Stimulated activated CD4-positive, alpha-beta T cell treated with anti-CD3 and anti-CD28 coated beads, Interleukin-12 subunit alpha, Interleukin-12 subunit beta, amount 100 ng/mL, for 4 hours (primary cell): ENCODE data around the gene MICAL2.

Source experiments
- DNase-seq: peaks from one replicate; pipeline ENCODE4 v3.0.0-alpha.2; 2020

MICAL2 gene

DNA sequence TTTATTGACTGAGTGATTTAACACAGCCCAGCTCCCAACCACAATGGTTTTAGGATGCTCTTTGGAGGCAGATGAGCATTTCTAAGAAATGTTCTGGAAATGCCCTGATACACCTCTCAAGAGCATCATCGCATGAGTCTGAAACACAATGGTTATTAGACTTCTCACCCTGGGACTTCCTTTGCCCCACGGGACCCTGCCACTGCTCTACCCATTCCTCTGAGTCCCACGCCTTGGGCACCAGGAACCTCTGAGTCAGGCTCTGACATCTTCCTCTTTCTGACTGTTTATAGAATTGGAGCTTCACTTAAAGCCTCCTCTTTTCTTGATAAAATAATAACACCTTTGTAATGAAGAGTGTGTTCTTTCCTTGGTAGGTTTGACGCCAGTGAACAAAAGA is 181.4 kb downstream of the MICAL2 start:
- DNase-seq, result no peak

DNA sequence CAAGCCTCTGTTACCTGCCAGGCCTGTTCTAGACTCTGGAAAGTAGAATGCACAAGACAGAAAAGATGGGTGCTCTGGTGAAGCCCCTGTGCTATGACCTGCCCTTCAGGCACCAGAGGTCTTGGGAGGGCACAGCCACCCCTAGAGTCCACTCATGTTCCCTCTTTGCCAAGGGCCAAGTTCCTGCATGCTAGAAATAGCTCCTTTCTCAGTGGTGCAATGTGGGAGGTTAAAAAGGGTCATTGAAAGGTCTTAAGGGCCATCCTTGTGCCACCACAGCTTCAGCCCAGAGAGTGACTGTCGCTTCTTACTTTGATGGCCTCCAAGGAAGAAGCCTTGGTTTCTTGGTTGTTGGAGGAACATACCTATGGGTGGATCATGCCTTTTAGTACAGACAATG is 182.4 kb downstream of the MICAL2 start:
- no peak for DNase-seq

DNA sequence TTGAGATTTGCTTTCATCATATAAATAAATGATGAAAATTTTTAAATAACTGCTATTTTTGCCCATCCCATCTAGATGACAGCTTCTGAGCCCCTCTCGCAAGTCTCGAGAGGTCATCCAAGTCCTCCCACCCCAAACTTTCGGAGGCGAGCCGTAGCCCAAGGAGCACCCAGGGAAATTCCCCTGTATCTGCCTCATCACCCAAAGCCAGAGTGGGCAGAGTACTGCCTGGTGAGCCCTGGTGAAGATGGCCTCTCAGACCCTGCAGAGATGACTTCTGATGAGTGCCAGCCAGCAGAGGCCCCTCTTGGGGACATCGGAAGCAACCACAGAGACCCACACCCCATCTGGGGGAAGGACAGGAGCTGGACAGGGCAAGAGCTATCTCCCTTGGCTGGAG is 183.1 kb downstream of the MICAL2 start:
- no peak for DNase-seq

DNA sequence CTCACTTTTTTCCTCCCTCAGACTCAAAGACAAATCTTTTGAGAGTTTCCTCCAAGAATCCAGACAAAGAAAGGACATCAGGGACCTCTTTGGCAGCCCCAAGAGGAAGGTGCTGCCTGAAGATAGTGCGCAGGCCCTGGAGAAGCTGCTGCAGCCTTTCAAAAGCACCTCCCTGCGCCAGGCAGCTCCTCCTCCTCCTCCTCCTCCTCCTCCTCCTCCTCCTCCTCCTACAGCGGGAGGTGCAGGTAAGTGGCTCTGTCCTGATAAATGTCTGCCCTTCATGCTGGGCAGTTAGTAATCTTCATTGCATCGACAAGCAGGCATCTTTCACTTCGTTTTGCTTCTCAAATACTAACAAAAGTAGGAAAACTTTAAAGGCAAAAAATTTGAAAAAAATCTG is 184.2 kb downstream of the MICAL2 start:
- DNase-seq, result no peak

DNA sequence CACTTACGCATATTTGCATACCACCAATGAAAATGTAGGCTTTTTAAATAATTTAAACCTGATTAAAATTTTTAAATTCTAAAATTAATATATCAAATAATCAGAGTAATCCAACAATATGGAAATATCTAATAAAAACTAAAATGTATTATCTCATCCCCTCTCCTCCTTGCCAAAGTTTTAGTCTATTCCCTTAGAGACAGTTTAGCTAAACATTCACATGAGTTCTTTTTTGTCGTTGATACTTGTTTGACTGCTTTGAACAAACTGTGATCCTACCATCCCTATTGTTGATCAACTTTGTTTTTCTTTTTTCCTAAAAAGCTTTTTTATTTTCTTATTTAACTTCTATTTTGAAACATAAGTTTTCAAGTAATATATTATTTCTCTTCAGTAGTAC is 185.6 kb downstream of the MICAL2 start:
- no peak for DNase-seq

DNA sequence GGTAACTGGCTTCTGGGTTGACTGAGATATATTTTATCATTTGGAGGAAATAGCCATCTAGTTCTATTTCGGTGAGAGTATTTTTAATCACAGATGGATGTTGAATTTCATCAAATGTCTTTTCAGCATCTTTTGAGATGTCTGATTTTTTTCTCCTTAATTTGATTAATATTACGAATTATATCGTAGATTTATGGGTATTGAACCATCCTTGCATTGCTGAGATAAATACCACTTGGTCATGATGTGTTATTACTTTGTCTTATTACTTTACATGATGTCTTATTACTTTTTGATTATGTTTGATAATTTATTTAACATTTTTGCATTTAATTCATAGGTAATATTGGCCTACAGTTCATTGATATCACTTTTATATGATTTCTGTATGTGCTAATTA is 188.2 kb downstream of the MICAL2 start:
- DNase-seq, result no peak

DNA sequence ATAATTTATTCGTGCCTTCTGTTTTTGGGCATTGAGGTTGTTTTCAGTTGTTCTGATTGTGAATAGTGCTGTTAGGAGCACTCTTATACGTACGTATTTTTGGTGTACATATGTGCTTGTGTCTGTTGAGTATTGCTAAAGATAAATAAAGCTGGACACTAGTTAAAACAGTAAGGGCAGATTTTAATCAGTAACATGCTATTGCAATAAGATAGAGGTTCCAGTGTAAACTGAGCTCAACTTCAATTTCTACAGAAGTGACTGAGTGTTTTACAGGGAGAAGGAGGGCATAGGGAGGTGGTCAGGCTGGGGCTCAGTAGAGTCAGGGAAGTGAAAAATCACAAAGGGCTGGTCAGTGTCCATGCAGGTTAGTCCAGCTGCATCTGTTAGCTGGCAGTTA is 191.0 kb downstream of the MICAL2 start:
- DNase-seq, result no peak

DNA sequence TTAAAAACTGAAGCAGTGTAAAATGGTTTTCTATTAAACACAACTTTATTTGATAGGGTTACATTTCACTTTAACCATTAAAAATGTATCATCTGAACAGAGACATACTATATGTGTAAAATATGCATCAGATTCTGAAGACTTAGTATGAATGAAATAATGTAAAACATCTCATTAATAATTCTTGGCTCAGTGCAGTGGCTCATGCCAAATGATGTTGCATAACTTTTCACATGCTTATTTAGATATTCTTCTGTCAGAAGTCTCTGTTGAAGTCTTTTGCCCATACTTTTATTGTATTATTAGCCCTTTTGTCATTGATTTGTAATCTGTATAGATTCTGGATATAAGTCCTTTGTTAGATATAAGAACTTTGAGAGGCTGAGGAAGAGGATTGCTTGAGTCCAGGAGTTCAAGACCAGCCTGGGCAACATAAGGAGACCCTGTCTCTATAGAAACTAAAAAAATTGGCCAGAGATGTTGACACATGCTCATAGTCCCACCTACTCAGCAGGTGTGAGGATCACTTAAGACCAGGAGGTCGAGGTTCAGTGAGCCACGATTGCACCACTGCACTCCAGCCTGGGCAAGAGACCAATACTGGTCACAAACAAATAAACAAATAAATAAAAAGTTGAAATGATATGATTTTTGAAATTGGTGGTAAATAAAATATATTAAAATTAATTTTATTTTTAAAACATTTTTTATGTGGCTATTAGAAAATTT is 193.2 kb downstream of the MICAL2 start:
- no peak for DNase-seq

DNA sequence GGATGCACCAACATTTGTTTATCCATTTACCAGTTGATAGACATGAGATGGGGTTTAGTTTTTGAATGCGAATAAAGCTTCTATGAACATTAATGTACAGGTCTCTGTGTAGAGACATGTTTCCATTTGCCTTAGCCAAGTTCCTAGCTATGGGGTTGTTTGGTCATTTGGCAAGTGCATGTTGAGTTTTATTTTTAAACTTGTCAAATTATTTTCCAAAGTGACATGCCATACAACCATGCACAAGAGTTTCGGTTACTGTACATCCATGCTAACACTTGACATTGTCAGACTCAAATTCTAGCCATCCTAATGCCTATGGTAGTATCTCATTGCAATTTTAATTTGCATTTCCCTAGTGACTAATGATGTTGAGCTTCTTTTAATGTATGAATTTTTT is 196.4 kb downstream of the MICAL2 start:
- DNase-seq, result no peak

DNA sequence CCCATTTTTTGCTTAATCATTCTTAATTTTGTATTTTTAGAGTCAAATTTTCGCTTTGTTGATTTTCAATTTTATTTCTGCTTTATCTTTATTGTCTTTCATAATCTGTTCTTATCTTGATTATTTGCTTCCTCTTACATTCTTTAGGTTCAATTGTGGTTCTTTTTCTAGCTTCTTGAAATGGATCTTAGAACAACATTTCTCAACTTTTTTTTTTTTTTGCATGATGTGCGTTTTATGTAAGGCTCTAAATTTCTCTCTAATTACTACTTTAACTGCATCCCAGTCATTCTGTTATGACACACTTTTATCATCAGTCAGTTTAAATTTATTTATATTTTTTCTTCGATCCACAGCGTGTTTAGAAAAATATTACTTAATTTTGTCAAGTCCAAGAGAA is 201.7 kb downstream of the MICAL2 start:
- DNase-seq, result no peak
